Measurements from ENCODE around the gene USP6. TPM values are rescaled to one million over a fixed set of nuclear protein-coding genes. Genes with fewer than 3 reads are reported as not detected.

The USP6 gene
- total and polyA plus RNA-seq, 10 of the 15 experiments (the other 5 are each of a cell fraction or from before 2014, with no cell fraction given) = under 0.01 to 0.39 (median 0.10) TPM; not detected in 2

GRCh38 chr17:5122586-5123342, 6.9 kb downstream of the USP6 start (continued):
- TF ChIP-seq E4F1 (IDR thresholded peaks at IDR 0.05; ENCODE audit: borderline replicate concordance, partially characterized antibody) (no peak), PML (IDR thresholded peaks at IDR 0.05; ENCODE audit: low read length) (no peak), CEBPB (IDR thresholded peaks at IDR 0.05; ENCODE audit: borderline replicate concordance in 1 of 2, low read depth in 2 of 2, low read length in 2 of 2) (no peak), NR2C1 (IDR thresholded peaks at IDR 0.05) (no peak), SRF (IDR thresholded peaks at IDR 0.05; ENCODE audit: low read depth in 2 of 2, low read length in 2 of 2) (no peak)

- intact Hi-C loops (cut with micrococcal nuclease; ENCODE audit: unreplicated experiment) = no loop called here
- in situ Hi-C loops (cut with MboI) = no loop called here
- DNase-seq (ENCODE audit: low read depth, low spot score) = no peak
- no peak for FAIRE-seq
- CTCF ChIA-PET = no interaction called here
- no peak overlapping the region for H3K27ac ChIP-seq (ENCODE audit: control insufficient read depth, insufficient read depth)
- H3K79me2 ChIP-seq (ENCODE audit: control insufficient read depth, insufficient read depth, low read length) = no peaks in the 10 kb centered on the region
- WGBS (ENCODE audit: insufficient coverage, insufficient replicate concordance, low lambda C conversion rate, missing lambda C conversion rate) = 63% methylated on average over 45 of the region's 53 CpGs
- no TSS peak for BruUV-seq (replicated peaks)
- SMC1A ChIA-PET (ENCODE audit: uncharacterized antibody, unreplicated experiment) = no interaction called here
- H3K9ac ChIP-seq (ENCODE audit: control insufficient read depth, insufficient read depth, low read length) = no peak overlapping the region
- H3K4me3 ChIP-seq = no peak overlapping the region
- H3K9me3 ChIP-seq (replicated peaks; ENCODE audit: control insufficient read depth, insufficient read depth, low read length) = no peaks in the 10 kb centered on the region; the same call in 1 of the 3 replicates
- RAD21 ChIA-PET (ENCODE audit: unreplicated experiment) = no interaction called here
- H3K27me3 ChIP-seq (replicated peaks in 1 of 2; ENCODE audit: control insufficient read depth in 2 of 2, insufficient read depth in 2 of 2, low read length in 1 of 2) = no peaks in the 10 kb centered on the region; a peak in 1 of 4 replicates
- POLR2A ChIA-PET = no interaction called here
- no peaks in the 10 kb centered on the region for H3K4me1 ChIP-seq (ENCODE audit: control insufficient read depth, insufficient read depth, low read length)
- no peak overlapping the region for H3K4me2 ChIP-seq (ENCODE audit: control insufficient read depth, insufficient read depth)
- H2AFZ ChIP-seq (ENCODE audit: control insufficient read depth, low read depth, low read length) = no peak overlapping the region
- H3K36me3 ChIP-seq (ENCODE audit: control insufficient read depth in 2 of 2, insufficient read depth in 2 of 2, low read length in 1 of 2) = no peaks in the 10 kb centered on the region
- H4K20me1 ChIP-seq (ENCODE audit: control insufficient read depth, insufficient read depth) = no peaks in the 10 kb centered on the region
- no peak for ATAC-seq
- TF ChIP-seq CEBPB (IDR thresholded peaks at IDR 0.05; ENCODE audit: borderline replicate concordance in 1 of 2, low read depth in 2 of 2, low read length in 2 of 2) (no peak), EZH2 (IDR thresholded peaks at IDR 0.05; ENCODE audit: borderline replicate concordance, control insufficient read depth, low read depth, low read length) (no peak), CTCF (IDR thresholded peaks at IDR 0.05 in 2 of 3, conservative IDR thresholded peaks at IDR 0.05 in 1 of 3; ENCODE audit: control insufficient read depth in 2 of 3, extremely low read depth in 1 of 3, insufficient read depth in 1 of 3, low read depth in 3 of 3, low read length in 3 of 3) (no peak), E2F4 (IDR thresholded peaks at IDR 0.05; ENCODE audit: low read depth, low read length) (no peak), NBN (IDR thresholded peaks at IDR 0.05) (no peak), SIX5 (IDR thresholded peaks at IDR 0.05; ENCODE audit: low read depth, low read length, severe bottlenecking) (no peak), ESRRA (IDR thresholded peaks at IDR 0.05; ENCODE audit: low read length) (no peak), POLR2A (IDR thresholded peaks at IDR 0.05; ENCODE audit: low read depth, low read length) (no peak), CHD4 (IDR thresholded peaks at IDR 0.05) (no peak), YY1 (IDR thresholded peaks at IDR 0.05; ENCODE audit: low read depth, low read length) (no peak), HDAC2 (IDR thresholded peaks at IDR 0.05) (no peak)
Observed at GRCh38 chr17:5123343-5124124, 7.7 kb downstream of the USP6 start.

Measured in GM12878 (cell line).